NCI-H1105 (cell line): ENCODE data around the gene AIPL1.

Source experiments
- DNase-seq: peaks from one replicate; lab custom pipeline; 2025; lab: John Stamatoyannopoulos, UW

AIPL1 gene

DNA sequence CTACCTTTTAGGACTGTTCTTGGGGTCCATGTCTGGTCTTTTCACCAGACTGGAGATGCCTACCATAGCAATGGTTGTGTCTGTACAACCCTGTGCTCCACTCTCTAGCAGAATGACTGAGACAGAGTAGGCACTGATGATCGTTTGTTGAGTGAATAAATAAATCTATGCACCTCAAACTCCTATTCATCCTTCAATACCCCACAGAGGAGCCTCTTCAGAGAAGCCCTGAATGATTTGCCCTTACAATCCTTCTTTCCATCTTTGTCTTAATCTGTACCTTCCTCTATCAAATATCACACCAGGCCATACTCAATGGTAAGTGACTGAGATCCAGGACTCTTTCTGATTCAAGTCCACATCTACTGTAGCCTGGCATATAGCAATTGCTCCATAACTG is 32.6 kb upstream of the AIPL1 start:
- DNase-seq, result no peak

DNA sequence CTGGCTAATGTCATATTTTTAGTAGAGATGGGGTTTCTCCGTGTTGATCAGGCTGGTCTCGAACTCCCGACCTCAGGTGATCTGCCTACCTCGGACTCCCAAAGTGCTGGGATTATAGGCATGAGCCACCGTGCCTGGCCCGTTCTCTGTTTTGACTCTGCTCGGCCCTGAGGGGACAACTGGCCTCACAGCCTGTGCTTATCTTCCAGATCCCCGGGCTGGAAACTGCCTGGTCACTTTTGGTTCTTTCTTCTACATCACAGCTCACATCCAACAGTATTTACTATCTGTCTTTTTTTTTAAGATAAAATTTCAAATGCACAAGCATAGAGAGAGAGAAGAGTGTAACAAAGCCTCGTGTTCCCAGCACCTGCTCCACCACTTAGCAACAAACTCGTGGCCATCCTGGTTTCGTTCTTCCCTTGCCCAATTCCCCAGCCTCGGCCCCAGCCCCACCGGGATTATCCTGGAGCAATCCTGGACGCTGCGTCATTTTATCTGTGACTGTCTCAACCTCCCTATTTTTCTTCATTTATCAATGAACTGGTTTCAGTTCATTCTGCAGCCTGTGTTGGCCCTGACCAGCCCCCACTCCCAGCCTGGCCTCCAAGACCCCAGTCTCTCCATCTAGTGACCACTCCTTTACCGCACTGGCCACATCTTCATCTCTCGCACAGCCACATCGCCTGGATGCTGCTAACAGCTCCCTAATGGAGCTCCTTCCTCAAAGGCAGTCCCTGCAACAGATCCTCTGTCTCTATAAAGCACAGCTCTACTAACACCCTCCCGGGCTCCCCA is 30.5 kb upstream of the AIPL1 start:
- no peak for DNase-seq

DNA sequence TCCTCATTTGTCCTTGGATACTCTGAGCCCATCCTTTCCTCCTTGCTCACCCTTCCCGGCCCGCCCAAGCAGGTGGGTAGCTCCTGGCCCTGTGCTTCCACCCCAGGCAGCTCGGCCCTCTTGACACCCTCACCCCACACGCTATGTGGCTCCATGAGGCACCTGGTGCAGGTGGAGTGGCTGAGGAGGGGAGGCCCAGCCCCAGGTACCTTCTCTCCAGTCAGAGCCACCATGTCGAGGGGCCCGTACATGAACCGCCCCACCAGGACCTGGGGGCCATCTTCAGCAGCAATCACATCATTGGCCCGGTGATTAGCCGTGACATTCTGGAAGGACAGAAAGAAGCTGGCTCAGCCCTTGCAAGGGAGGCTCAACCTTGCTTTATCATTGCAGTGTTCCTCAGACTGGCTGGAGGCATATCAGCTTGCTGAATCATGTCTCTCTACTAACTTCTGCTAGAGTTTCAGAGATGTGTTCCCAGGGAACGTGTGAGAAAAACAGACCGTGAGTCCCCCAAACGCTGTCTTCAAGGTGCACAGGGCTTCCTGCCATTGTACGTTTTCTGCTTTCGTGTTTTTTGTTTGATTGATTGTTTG is 29.6 kb upstream of the AIPL1 start:
- DNase-seq, result no peak

GRCh38 chr17:6463616-6464445 is 28.9 kb upstream of the AIPL1 start:
- DNase-seq, result no peak

DNA sequence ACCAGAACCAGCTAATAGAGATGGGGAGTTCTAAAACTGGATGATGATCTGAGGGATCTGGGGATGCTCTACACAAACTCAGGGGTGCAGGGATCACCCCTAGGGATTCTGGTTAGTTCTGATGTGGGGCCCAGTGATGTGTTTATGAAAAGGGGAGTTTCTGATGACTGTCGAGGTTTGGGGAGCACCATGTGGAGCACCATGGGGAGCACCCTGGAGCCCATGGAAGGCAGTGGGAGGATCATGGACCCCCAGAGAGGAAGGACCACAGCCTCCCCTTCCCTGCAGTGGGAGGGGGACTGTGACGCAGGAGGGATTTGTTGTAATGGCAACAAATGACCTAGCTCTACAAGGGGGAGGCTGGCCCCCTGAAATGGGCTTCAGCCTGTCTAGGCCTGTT is 27.8 kb upstream of the AIPL1 start:
- no peak for DNase-seq

DNA sequence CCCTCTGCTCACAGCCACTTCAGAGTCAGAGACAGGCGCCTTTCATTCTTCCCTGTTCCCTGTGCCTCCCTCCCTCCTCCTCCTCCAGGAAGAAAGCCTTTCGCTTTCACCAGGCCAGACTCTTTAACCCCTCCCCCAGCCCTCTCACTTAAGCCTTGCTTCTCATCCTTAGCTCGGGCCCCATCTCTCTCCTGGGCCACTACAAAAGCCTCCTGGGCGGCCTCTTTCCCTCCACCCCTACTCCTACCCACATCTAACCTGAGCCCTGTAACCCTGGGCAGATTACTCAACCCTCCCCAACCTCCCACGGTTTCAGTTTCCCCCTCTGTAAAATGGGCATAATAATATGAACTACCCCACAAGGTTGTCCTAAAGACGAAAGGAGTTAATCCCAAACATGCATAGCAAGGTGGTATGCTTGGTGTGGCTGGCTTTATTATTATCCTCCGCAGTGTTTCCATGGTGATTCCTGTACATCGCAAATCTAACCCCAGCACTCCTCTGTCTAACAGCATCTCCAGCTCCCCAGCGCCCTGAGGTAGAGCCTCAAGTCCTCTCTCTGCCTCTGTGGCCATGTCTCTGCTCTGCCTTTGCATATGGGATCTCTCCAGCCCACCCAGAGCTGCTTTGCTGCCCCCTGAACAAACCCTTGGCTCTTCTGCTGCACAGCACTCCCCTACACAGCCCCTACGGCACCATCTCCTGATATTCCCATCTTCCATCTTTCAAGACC is 27.0 kb upstream of the AIPL1 start:
- no peak for DNase-seq

GRCh38 chr17:6461246-6461645 is 26.3 kb upstream of the AIPL1 start:
- no peak for DNase-seq

DNA sequence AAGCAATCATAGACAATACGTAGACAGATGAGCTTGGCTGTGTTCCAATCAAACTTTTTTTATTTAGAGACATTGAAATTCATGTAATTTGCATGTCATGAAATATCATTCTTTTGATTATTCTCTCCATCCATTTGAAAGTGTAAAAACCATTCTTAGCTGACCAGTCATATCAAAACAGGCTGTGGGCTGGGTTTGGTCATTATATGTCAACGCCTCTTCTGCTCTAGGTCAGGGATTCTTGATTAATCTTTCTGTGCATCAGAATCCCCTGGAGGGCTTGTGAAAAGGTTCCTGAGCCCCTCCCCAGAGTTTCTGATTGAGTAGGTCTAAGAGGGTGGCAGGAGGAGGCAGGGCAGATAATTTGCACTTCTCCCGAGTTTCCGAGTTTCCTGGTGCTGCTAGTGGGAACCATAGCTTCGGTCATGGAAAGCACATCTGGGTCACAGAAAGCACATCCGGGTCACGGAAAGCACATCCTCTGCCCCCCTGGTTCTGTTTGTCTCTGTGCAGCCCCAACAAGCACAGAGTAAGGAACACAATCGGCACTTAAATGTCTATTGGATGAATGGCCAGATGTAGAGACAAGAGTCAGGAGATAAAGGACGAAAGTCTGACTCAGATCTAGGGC is 25.7 kb upstream of the AIPL1 start:
- no peak for DNase-seq

- no peak for DNase-seq
Measured at GRCh38 chr17:6458460-6458950, 23.6 kb upstream of the AIPL1 start.

DNA sequence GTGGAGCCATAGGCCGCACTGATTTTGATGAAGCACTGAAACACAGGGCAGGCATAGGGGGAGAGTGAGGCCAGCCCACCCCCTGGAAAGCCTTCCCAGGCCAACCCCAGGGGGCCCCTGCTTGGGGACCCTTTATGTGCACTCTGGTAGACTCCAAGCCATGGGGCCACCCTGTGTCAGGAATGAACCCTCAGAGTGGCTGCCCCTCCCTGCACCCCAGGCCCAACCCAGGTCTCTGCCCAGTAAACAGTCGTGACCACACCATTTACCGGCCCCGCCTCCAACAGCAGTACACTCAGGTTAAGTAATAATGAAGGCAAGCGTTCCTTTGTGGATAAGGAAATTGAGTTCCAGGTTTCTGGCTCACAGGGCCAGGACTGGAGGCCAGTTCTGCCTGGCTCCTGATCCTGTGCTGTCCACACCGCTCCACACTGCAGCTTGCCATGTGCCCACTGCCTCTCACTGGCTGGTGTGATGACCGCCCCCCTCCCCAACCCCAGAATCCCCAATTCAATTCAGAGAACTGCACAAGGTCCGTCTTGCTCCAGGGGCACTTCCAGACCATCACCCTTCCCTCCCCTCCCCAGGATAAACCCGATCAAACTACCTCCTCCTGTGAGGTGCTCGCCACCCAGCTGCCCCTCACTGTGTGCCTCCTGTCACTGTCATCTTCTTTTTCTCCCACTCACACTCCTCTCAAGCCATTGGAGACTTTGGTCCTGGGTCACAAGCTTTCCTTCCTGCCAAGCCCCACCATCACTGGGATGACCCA is 23.0 kb upstream of the AIPL1 start:
- DNase-seq, result no peak

- no peak for DNase-seq
Measured at GRCh38 chr17:6456914-6457687, 22.2 kb upstream of the AIPL1 start.

DNA sequence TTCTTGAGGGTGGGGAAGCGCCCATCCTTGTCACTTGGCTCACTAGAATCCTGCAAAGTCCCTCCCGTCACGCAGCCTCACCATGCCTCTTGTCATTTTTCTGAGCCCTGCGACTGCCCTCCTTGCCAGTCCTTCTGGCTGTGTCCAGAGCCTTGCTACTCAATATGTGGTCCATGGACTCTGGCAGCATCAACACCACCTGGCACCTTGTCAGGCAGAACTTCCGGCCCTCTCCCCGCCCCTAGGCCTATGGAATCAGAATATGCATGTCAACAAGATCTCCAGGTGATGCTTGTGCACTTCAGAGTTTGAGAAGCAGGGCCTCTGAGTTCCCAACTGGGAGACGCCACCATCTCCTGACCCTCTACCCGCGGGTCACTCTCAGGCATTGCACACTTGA is 21.4 kb upstream of the AIPL1 start:
- DNase-seq, result no peak

- DNase-seq, result no peak
Measured at GRCh38 chr17:6455321-6455705, 20.4 kb upstream of the AIPL1 start.

GRCh38 chr17:6454495-6455320 is 19.8 kb upstream of the AIPL1 start:
- no peak for DNase-seq

DNA sequence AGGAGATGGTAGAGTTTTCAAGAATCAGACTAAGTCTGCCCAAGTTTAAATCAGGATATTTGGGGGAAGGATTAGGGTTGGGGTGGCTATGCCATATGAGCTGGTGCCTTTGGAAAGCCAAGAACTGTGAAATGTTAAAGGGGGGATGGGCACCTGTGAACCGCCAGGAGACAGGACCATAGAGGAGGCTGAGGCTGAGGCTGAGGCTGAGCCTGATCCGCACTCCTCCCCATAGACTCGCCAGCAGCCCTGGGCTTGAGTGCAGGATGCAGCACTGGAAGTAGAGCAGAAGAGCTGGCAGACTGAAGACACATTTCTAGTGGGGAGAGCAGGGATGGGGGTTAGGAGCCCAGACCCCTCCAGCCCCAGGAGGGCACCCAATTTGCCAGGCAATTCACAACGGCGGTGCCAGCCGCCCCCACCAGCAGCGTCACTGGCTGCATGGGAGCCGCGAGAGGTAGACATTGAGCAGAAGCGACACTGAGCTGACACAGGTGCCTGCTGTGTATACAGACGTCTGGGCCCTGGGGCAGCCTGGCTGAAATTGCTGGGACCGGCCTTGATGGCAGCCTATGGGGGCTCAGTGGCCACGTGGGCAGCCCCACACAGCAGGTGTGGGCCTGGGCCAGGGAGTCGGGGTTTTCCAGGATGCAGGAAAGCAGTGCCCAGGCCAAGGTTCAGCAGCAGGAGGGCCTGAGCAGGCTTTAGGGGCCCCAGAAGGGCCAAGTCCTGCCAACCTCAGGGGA is 18.5 kb upstream of the AIPL1 start:
- DNase-seq, result no peak

DNA sequence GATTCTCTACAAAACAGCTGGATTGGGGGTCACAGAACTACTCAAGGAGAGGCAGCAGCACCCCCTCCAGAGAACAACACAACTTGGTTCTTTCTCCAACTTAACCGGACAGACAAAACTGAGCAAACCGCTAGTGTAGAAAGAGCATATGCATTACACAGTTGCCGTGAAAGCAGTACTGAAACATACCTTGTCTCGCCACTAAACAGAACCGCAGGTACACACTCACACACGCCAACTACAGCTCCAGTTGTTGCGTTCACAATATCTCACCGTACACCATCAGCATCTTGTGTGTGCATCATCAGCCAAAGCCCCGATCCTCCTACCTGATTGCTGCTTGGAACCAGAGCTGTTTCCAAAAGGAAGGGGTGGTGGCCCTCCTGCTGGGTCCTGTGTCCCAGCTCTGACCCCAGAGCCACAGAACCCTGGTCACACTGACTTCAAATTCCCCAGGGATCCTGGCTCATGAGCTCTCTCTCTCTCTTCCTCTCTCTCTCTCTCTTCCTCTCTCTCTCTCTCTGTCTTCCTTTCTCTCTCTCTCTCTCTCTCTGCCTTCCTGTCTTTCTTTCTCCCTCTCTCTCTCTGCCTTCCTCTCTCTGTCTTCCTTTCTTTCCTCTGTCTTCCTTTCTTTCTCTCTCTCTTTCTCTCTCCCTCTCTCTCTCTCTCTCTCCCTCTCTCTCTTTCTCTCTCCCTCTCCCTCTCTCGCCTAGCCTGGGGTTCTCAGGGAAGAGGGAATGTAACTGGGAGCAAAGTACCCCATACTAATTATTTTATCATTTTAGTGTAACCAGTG is 17.7 kb upstream of the AIPL1 start:
- DNase-seq, result no peak

DNA sequence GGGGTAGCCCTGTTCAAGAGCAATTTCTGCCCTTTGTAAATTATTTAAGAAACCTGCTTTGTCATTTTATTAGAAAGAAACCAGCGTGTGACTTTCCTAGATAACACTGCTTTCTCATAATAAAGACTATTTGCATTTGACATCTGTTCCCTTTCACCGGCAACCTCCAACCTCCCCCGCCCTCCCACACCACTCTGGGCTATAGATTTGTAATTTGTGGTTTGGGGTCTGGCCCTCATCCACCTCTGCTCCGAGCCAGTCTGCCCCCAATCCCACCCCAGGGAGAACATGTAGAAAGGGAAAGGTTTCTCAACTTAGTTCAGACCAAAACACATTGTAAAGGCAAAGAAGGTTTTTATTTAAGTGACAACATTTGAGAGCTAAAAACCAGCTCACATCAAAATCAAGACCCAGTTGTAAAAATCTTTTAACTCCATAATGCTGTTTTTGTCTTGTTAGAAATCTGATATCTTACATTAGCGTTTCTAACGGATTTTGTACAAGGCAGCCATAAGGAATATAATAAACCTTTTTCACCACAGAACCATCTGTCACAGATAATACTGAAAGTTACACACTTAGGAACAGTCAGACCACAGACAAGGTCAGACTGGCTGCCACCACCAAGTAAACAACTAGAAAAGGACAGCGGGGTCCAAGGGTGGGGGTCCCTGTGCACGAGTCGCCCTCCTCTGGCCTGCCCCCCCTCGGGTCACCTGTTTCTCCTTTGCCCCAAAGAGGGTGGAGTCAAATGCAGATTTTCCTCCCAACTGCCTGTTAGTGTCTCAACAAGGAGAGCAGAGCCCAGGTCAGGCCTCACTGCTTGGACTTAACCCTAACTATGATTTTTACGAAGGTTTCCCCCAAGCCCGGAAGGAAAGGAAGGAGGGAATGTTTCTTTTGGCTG is 16.3 kb upstream of the AIPL1 start:
- DNase-seq, result no peak
